ENCODE data around the gene SCN5A. TPM values are rescaled to one million over a fixed set of nuclear protein-coding genes. Genes with fewer than 3 reads are reported as not detected.

Gene SCN5A
- total and polyA plus RNA-seq, 2 experiments from 2014 or later = 0.97 to 1.3 TPM

- Histone ChIP-seq H3K79me2 (no peaks in the 10 kb centered on the region), H3K27me3 (peaks cover 2% of the 10 kb centered on the region), H3K27ac (no peak overlapping the region), H4K20me1 (ENCODE audit: insufficient read depth, poor library complexity, severe bottlenecking) (no peaks in the 10 kb centered on the region), H3K9me3 (ENCODE audit: low read depth) (no peaks in the 10 kb centered on the region), H3K4me3 (no peak overlapping the region), H3K4me2 (no peak overlapping the region), H3K36me3 (replicated peaks; ENCODE audit: insufficient read depth, low read depth) (no peaks in the 10 kb centered on the region), H3K9me2 (replicated peaks; ENCODE audit: insufficient read depth) (no peaks in the 10 kb centered on the region), H2AFZ (no peak overlapping the region), H3K4me1 (ENCODE audit: insufficient read depth) (peaks cover 5% of the 10 kb centered on the region)
- TF ChIP-seq EZH2 (IDR thresholded peaks at IDR 0.05; ENCODE audit: borderline replicate concordance) (no peak), EZH2phosphoT487 (IDR thresholded peaks at IDR 0.05; ENCODE audit: low read depth, severe bottlenecking, unreplicated experiment) (no peak), CTCF (IDR thresholded peaks at IDR 0.05; ENCODE audit: poor library complexity) (no peak)
- 89% methylated on average over 7 of the region's 7 CpGs for WGBS (ENCODE audit: low lambda C conversion rate, missing lambda C conversion rate)
- no peak for DNase-seq (ENCODE audit: low spot score)
Observed at GRCh38 chr3:38587548-38588131, 61.8 kb downstream of the SCN5A start.

- no peak for DNase-seq (ENCODE audit: low spot score)
- Histone ChIP-seq H3K36me3 (replicated peaks; ENCODE audit: insufficient read depth, low read depth) (no peaks in the 10 kb centered on the region), H2AFZ (no peak overlapping the region), H3K27me3 (no peaks in the 10 kb centered on the region), H3K27ac (no peak overlapping the region), H3K79me2 (no peaks in the 10 kb centered on the region), H3K9me2 (replicated peaks; ENCODE audit: insufficient read depth) (no peaks in the 10 kb centered on the region), H3K9me3 (ENCODE audit: low read depth) (no peaks in the 10 kb centered on the region), H4K20me1 (ENCODE audit: insufficient read depth, poor library complexity, severe bottlenecking) (no peaks in the 10 kb centered on the region), H3K4me3 (no peak overlapping the region), H3K4me1 (ENCODE audit: insufficient read depth) (peaks cover 5% of the 10 kb centered on the region), H3K4me2 (no peak overlapping the region)
- 85% methylated on average over 14 of the region's 14 CpGs for WGBS (ENCODE audit: low lambda C conversion rate, missing lambda C conversion rate)
- TF ChIP-seq EZH2 (IDR thresholded peaks at IDR 0.05; ENCODE audit: borderline replicate concordance) = no peak
- TF ChIP-seq EZH2phosphoT487 (IDR thresholded peaks at IDR 0.05; ENCODE audit: low read depth, severe bottlenecking, unreplicated experiment) = no peak
- TF ChIP-seq CTCF (IDR thresholded peaks at IDR 0.05; ENCODE audit: poor library complexity) = no peak
Observed at GRCh38 chr3:38586546-38587520, 62.7 kb downstream of the SCN5A start.

GRCh38 chr3:38585791-38586420, 63.6 kb downstream of the SCN5A start:
- DNase-seq (ENCODE audit: low spot score) = no peak
- H3K4me3 ChIP-seq = no peak overlapping the region
- no peaks in the 10 kb centered on the region for H3K79me2 ChIP-seq
- H3K27ac ChIP-seq = no peak overlapping the region
- TF ChIP-seq CTCF (IDR thresholded peaks at IDR 0.05; ENCODE audit: poor library complexity) (no peak), EZH2 (IDR thresholded peaks at IDR 0.05; ENCODE audit: borderline replicate concordance) (no peak), EZH2phosphoT487 (IDR thresholded peaks at IDR 0.05; ENCODE audit: low read depth, severe bottlenecking, unreplicated experiment) (no peak)
- no peaks in the 10 kb centered on the region for H4K20me1 ChIP-seq (ENCODE audit: insufficient read depth, poor library complexity, severe bottlenecking)
- 96% methylated on average over 7 of the region's 8 CpGs for WGBS (ENCODE audit: low lambda C conversion rate, missing lambda C conversion rate)
- H3K9me2 ChIP-seq (replicated peaks; ENCODE audit: insufficient read depth) = no peaks in the 10 kb centered on the region
- H3K4me1 ChIP-seq (ENCODE audit: insufficient read depth) = peaks cover 5% of the 10 kb centered on the region
- no peaks in the 10 kb centered on the region for H3K36me3 ChIP-seq (replicated peaks; ENCODE audit: insufficient read depth, low read depth)
- no peaks in the 10 kb centered on the region for H3K9me3 ChIP-seq (ENCODE audit: low read depth)
- H3K27me3 ChIP-seq = no peaks in the 10 kb centered on the region
- no peak overlapping the region for H3K4me2 ChIP-seq
- no peak overlapping the region for H2AFZ ChIP-seq

All from hepatocyte (in vitro differentiated cells).